ENCODE data around the gene NT5DC3. TPM values are rescaled to one million over a fixed set of nuclear protein-coding genes. Genes with fewer than 3 reads are reported as not detected.

NT5DC3 gene
- total and polyA plus RNA-seq, 9 of the 15 experiments (the other 6 are each of a cell fraction or from before 2014, with no cell fraction given): 6.3 to 33.5 (median 24.5) TPM

DNA sequence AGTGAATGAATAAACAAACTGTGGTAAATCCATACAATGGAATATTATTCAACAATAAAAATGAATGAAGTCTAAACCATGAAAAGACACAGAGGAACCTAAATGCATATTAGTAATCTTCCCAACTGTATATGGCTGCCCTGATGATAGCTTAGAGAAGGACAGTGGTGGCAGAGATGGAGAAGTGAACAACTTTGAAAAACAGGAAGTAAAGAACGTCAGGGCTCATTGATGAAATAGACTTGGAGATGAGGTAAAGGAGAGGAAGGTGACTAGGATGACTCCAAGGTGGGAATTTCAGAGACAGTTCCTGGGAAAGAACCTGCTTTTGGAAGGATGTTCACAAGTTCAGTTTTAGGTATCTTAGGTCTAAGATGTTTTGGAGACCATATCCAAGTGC, 36.3 kb upstream of the NT5DC3 start:
- no peaks in the 10 kb centered on the region for H3K9me3 ChIP-seq (replicated peaks; ENCODE audit: control insufficient read depth, insufficient read depth, low read depth, low read length)
- H4K20me1 ChIP-seq (replicated peaks; ENCODE audit: control insufficient read depth, insufficient read depth, low read length): no peaks in the 10 kb centered on the region
- in situ Hi-C loops (cut with MboI): loop anchor here (25.0 kb wide), 1 partner anchor 1910 kb away; no protein-coding TSS in a partner anchor
- intact Hi-C loops (cut with micrococcal nuclease): no loop called here
- H3K79me2 ChIP-seq (ENCODE audit: control insufficient read depth, insufficient read depth, low read length): no peaks in the 10 kb centered on the region
- 0% methylated on average over 1 of the region's 1 CpG for WGBS (ENCODE audit: insufficient coverage, low coverage, missing lambda C conversion rate)
- POLR2A ChIA-PET: no interaction called here
- CTCF ChIA-PET (ENCODE audit: low intra/inter-chr PET ratio): interaction anchor here (0.8 to 2.4 kb wide), 3 partner anchors 106 to 1000 kb away, joined by 4 to 12 read pairs (median 6); no protein-coding TSS in a partner anchor
- no peak overlapping the region for H3K27ac ChIP-seq (ENCODE audit: extremely low read depth, low read depth, low read length)
- H2AFZ ChIP-seq (ENCODE audit: low read depth, low read length): no peak overlapping the region
- no peak for FAIRE-seq
- H3K4me3 ChIP-seq: no peak overlapping the region
- no peak overlapping the region for H3K4me2 ChIP-seq (ENCODE audit: insufficient read depth, low read length)
- BruUV-seq (replicated peaks): no TSS peak
- DNase-seq (ENCODE audit: extremely low read depth in 1 of 4, low spot score in 3 of 4): no peak
- no peak overlapping the region for H3K9ac ChIP-seq (ENCODE audit: insufficient read depth in 1 of 2, low read depth in 2 of 2, low read length in 2 of 2)
- H3K9me1 ChIP-seq (ENCODE audit: control insufficient read depth, insufficient read depth, low read length): no peaks in the 10 kb centered on the region
- ATAC-seq: no peak
- peaks cover 9 to 13% of the 10 kb centered on the region in 2 experiments; a peak in 3 of 5 replicates for H3K27me3 ChIP-seq (ENCODE audit: control insufficient read depth in 2 of 2, insufficient read depth in 2 of 2, low read length in 2 of 2)
- H3K4me1 ChIP-seq (replicated peaks in 1 of 2; ENCODE audit: control insufficient read depth in 2 of 2, insufficient read depth in 2 of 2, low read length in 2 of 2): no peaks in the 10 kb centered on the region
- H3K36me3 ChIP-seq (ENCODE audit: control insufficient read depth, insufficient read depth, low read length): no peaks in the 10 kb centered on the region
- TF ChIP-seq MCM2 (IDR thresholded peaks at IDR 0.05; ENCODE audit: low read depth) (no peak), ZNF589 (CRISPR knock-in tag; IDR thresholded peaks at IDR 0.05; ENCODE audit: low read depth) (no peak), RBM25 (IDR thresholded peaks at IDR 0.05; ENCODE audit: low read depth, low read length, severe bottlenecking) (no peak), ZBTB9 (CRISPR knock-in tag; IDR thresholded peaks at IDR 0.05) (no peak), NR4A1 (CRISPR knock-in tag; IDR thresholded peaks at IDR 0.05) (no peak), NR4A1 (tag; IDR thresholded peaks at IDR 0.05) (no peak), THAP12 (CRISPR knock-in tag; IDR thresholded peaks at IDR 0.05) (no peak), NFYB (IDR thresholded peaks at IDR 0.05; ENCODE audit: extremely low read depth, insufficient read length) (no peak), IRF2 (CRISPR knock-in tag; IDR thresholded peaks at IDR 0.05) (no peak), NCOR1 (IDR thresholded peaks at IDR 0.05) (no peak), HDAC3 (IDR thresholded peaks at IDR 0.05; ENCODE audit: borderline replicate concordance, partially characterized antibody) (no peak), RBM14 (IDR thresholded peaks at IDR 0.05; ENCODE audit: borderline replicate concordance, insufficient read depth, low read depth, low read length) (no peak), ILF3 (IDR thresholded peaks at IDR 0.05; ENCODE audit: borderline replicate concordance) (no peak), ZNF639 (CRISPR knock-in tag; conservative IDR thresholded peaks at IDR 0.05 in 1 of 2, IDR thresholded peaks at IDR 0.05 in 1 of 2) (no peak), ZFP1 (CRISPR knock-in tag; IDR thresholded peaks at IDR 0.05) (no peak), SMARCE1 (IDR thresholded peaks at IDR 0.05) (no peak)
- TF ChIP-seq, protein P1, sequence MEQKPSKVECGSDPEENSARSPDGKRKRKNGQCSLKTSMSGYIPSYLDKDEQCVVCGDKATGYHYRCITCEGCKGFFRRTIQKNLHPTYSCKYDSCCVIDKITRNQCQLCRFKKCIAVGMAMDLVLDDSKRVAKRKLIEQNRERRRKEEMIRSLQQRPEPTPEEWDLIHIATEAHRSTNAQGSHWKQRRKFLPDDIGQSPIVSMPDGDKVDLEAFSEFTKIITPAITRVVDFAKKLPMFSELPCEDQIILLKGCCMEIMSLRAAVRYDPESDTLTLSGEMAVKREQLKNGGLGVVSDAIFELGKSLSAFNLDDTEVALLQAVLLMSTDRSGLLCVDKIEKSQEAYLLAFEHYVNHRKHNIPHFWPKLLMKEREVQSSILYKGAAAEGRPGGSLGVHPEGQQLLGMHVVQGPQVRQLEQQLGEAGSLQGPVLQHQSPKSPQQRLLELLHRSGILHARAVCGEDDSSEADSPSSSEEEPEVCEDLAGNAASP (IDR thresholded peaks at IDR 0.05): no peak
